Measurements from ENCODE around the gene ASIP. TPM values are rescaled to one million over a fixed set of nuclear protein-coding genes. Genes with fewer than 3 reads are reported as not detected.

The ASIP gene
- polyA plus RNA-seq, 1 donor (not counting 4 experiments of a cell fraction or from before 2014, with no cell fraction given): not detected

DNA sequence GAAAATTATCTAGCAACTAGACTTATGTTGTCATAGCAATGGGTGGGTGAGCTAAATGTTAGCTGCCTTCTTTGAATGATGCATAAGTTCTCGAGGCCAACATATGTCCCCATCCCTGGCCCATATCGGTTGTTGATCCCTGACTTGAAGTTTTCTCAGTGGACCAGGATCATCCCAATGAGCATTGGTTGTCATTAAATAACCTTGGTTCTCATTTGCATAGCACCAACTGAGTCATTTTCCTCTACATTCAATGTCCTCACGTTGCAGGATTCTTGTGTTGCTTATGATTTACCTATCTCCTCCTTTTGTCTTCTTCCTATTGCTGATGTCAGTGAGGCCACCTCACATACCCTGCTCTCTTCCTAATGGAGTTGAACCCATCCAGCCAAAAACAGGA, 74.0 kb downstream of the ASIP start:
- peaks cover 2% of the 10 kb centered on the region for H3K9me3 ChIP-seq (ENCODE audit: control insufficient read depth, low read depth, low read length)
- H2AFZ ChIP-seq (ENCODE audit: control insufficient read depth, low read length): no peak overlapping the region
- peaks cover 53% of the 10 kb centered on the region for H3K4me1 ChIP-seq (ENCODE audit: control insufficient read depth, extremely low read depth, insufficient read depth, low read length)
- dilution Hi-C loops (cut with MboI; ENCODE audit: extremely low pct_ligation_motif_present, low sequenced_read_pairs): no loop called here
- peak overlapping the region; percentile 19 for H3K4me2 ChIP-seq (ENCODE audit: control insufficient read depth, extremely low read depth, insufficient read depth, low read depth, low read length)
- no peaks in the 10 kb centered on the region for H3K27me3 ChIP-seq (ENCODE audit: control insufficient read depth, extremely low read depth, insufficient read depth, low read length)
- H3K9ac ChIP-seq (ENCODE audit: control insufficient read depth, extremely low read depth, insufficient read depth, low read length): peak overlapping the region; percentile 40
- FAIRE-seq (peak; percentile 88), DNase-seq (ENCODE audit: low read depth, low spot score) (no peak)
- no peak overlapping the region for H3K4me3 ChIP-seq (ENCODE audit: control insufficient read depth in 2 of 3, extremely low read depth in 1 of 3, insufficient read depth in 2 of 3, low read depth in 1 of 3, low read length in 3 of 3)
- H3K9me1 ChIP-seq (ENCODE audit: control insufficient read depth, extremely low read depth, insufficient read depth, low read length): no peaks in the 10 kb centered on the region
- no peaks in the 10 kb centered on the region for H4K20me1 ChIP-seq (ENCODE audit: control insufficient read depth, extremely low read depth, insufficient read depth, low read length)
- H3K36me3 ChIP-seq (ENCODE audit: control insufficient read depth in 2 of 2, extremely low read depth in 1 of 2, insufficient read depth in 2 of 2, low read length in 2 of 2): no peaks in the 10 kb centered on the region
- TF ChIP-seq, protein P1, sequence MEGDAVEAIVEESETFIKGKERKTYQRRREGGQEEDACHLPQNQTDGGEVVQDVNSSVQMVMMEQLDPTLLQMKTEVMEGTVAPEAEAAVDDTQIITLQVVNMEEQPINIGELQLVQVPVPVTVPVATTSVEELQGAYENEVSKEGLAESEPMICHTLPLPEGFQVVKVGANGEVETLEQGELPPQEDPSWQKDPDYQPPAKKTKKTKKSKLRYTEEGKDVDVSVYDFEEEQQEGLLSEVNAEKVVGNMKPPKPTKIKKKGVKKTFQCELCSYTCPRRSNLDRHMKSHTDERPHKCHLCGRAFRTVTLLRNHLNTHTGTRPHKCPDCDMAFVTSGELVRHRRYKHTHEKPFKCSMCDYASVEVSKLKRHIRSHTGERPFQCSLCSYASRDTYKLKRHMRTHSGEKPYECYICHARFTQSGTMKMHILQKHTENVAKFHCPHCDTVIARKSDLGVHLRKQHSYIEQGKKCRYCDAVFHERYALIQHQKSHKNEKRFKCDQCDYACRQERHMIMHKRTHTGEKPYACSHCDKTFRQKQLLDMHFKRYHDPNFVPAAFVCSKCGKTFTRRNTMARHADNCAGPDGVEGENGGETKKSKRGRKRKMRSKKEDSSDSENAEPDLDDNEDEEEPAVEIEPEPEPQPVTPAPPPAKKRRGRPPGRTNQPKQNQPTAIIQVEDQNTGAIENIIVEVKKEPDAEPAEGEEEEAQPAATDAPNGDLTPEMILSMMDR (optimal IDR thresholded peaks at IDR 0.05 in 1 of 3, IDR thresholded peaks at IDR 0.05 in 1 of 3, conservative IDR thresholded peaks at IDR 0.05 in 1 of 3; ENCODE audit: extremely low read depth in 1 of 3, insufficient read depth in 2 of 3, low read length in 3 of 3): no peak
- no peak for TF ChIP-seq EZH2 (IDR thresholded peaks at IDR 0.05; ENCODE audit: low read length)
- no peaks in the 10 kb centered on the region for H3K79me2 ChIP-seq (ENCODE audit: control insufficient read depth, insufficient read depth, low read length)
- peak overlapping the region; percentile 88 for H3K27ac ChIP-seq (ENCODE audit: control insufficient read depth, insufficient read depth, low read length)

DNA sequence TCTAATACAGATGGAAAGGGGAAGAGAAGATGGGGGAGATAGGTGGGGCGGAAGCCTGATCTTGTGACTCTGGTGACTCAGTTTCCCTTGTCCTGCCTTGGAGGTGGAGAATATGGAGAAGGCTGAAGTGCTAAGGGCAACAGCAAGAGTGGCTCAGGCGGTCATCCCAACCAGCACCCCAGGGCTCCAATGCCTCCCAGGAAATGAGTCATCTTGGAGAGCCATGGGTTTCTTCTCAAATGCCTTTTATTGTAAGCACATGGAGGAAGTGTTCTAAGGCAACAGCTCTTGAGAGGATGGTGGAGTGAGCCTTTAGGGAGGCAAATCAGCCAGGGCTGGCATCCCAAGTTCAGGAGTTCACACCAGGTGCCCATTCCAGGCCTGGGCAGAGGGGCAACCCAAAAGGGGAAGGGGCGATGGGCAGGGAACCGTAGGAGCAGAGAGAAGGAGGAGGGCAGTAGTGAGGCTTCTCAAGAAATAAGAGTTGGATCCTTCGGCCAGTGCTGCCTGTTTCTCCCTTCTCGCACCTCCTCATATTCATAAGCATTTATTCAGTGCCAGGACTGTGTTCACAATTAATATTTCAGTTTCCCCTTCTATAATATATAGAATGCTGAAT, 75.1 kb downstream of the ASIP start:
- Histone ChIP-seq H3K4me3 (ENCODE audit: control insufficient read depth in 2 of 3, extremely low read depth in 1 of 3, insufficient read depth in 2 of 3, low read depth in 1 of 3, low read length in 3 of 3) (no peak overlapping the region), H3K4me2 (ENCODE audit: control insufficient read depth, extremely low read depth, insufficient read depth, low read depth, low read length) (peak overlapping the region; percentile 57), H3K79me2 (ENCODE audit: control insufficient read depth, insufficient read depth, low read length) (no peaks in the 10 kb centered on the region), H3K9me1 (ENCODE audit: control insufficient read depth, extremely low read depth, insufficient read depth, low read length) (no peaks in the 10 kb centered on the region), H4K20me1 (ENCODE audit: control insufficient read depth, extremely low read depth, insufficient read depth, low read length) (no peaks in the 10 kb centered on the region), H3K4me1 (ENCODE audit: control insufficient read depth, extremely low read depth, insufficient read depth, low read length) (peaks cover 53% of the 10 kb centered on the region), H3K27me3 (ENCODE audit: control insufficient read depth, extremely low read depth, insufficient read depth, low read length) (no peaks in the 10 kb centered on the region), H3K9ac (ENCODE audit: control insufficient read depth, extremely low read depth, insufficient read depth, low read length) (peak overlapping the region; percentile 30), H2AFZ (ENCODE audit: control insufficient read depth, low read length) (peak overlapping the region; percentile 44), H3K27ac (ENCODE audit: control insufficient read depth, insufficient read depth, low read length) (peak overlapping the region; percentile 88), H3K9me3 (ENCODE audit: control insufficient read depth, low read depth, low read length) (peaks cover 2% of the 10 kb centered on the region), H3K36me3 (ENCODE audit: control insufficient read depth in 2 of 2, extremely low read depth in 1 of 2, insufficient read depth in 2 of 2, low read length in 2 of 2) (no peaks in the 10 kb centered on the region)
- FAIRE-seq (peak; percentile 81), DNase-seq (ENCODE audit: low read depth, low spot score) (peak; percentile 66)
- TF ChIP-seq, protein P1 (optimal IDR thresholded peaks at IDR 0.05 in 1 of 3, IDR thresholded peaks at IDR 0.05 in 1 of 3, conservative IDR thresholded peaks at IDR 0.05 in 1 of 3; ENCODE audit: extremely low read depth in 1 of 3, insufficient read depth in 2 of 3, low read length in 3 of 3): no peak
- no peak for TF ChIP-seq EZH2 (IDR thresholded peaks at IDR 0.05; ENCODE audit: low read length)
- dilution Hi-C loops (cut with MboI; ENCODE audit: extremely low pct_ligation_motif_present, low sequenced_read_pairs): no loop called here

Other genes starting within 250 kb of the ASIP start
- 107 to 118 TPM (median 118 TPM) in 3 replicates for gene RALY, start 247.5 kb upstream of the ASIP start, polyA plus RNA-seq
- 78.8 to 131 TPM (median 95.2 TPM) in 3 replicates for gene EIF2S2, start 129.2 kb upstream of the ASIP start, polyA plus RNA-seq
- gene AHCY, start 61.9 kb downstream of the ASIP start, polyA plus RNA-seq: 320 to 367 TPM (median 348 TPM) in 3 replicates
- gene ITCH, start 121.8 kb downstream of the ASIP start, polyA plus RNA-seq: 22.8 to 42.5 TPM (median 29.1 TPM) in 3 replicates

Data from keratinocyte (primary cell).